HFF-Myc (cell line): ENCODE measurements around the gene DOCK4.

Experiments
- DNase-seq: peaks from one replicate; pipeline ENCODE4 v3.0.0-alpha.2; 2011; ENCODE audit warnings: low read depth; ENCODE audit errors: extremely low read depth
- H3K4me3 ChIP-seq: replicated peaks from 2 replicates; pipeline ENCODE4 v1.5.1; 2011; ENCODE audit warnings: low read depth, mild to moderate bottlenecking, control low read depth, low read length
- CTCF ChIP-seq: IDR thresholded peaks from 2 replicates; pipeline ENCODE4 v1.5.1; 2012; ENCODE audit warnings: mild to moderate bottlenecking, low read depth, low read length, control low read depth; ENCODE audit errors: missing control alignments

The DOCK4 gene

DNA sequence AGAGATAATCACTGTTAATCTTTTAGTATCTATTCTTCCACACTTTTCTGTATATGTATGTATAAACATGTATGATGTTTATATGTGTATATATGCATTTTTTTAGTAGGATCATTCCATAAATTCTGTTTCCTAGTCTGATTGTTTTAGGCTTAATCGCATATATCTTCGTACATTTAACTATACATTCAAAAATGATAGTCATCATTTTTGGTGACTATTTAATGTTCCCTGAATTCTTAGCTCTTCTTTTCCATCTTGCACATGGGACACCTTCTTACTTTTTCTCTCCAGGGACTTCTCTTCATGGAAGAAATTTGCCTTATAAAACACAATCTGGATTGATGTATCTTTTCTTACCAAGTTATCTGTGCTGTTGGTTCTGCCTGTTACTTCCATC is 42.4 kb upstream of the DOCK4 start:
- TF ChIP-seq CTCF, result no peak
- no peak overlapping the region for H3K4me3 ChIP-seq
- DNase-seq, result no peak

- TF ChIP-seq CTCF, result no peak
Measured at GRCh38 chr7:112238852-112239610, 32.8 kb upstream of the DOCK4 start.

GRCh38 chr7:112238330-112238729 is 32.1 kb upstream of the DOCK4 start:
- TF ChIP-seq CTCF, result no peak
- H3K4me3 ChIP-seq, result no peak overlapping the region
- DNase-seq, result no peak

More at GRCh38 chr7:112238852-112239610, 32.8 kb upstream of the DOCK4 start:
- H3K4me3 ChIP-seq, result no peak overlapping the region
- DNase-seq, result no peak

GRCh38 chr7:112236597-112236996 is 30.4 kb upstream of the DOCK4 start:
- no peak for DNase-seq

DNA sequence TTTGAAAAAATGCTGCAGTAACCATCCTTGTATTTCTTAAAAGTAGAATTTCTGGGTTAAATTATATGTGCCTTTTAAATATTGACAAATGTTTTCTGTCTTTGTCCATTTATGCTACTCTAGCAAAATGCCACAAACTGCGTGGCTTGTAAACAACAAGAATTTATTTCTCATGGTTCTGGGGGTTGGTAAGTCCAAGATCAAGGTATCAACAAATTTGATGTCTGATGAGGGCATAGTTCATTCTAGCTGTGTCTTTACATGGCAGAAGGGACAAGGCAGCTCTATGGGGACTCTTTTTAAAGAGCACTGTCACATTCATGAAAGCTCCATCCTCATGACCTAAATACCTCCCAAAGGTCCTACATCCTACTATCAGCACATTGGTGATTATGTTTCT is 27.9 kb upstream of the DOCK4 start:
- no peak for DNase-seq
- TF ChIP-seq CTCF, result no peak
- no peak overlapping the region for H3K4me3 ChIP-seq

More at GRCh38 chr7:112236597-112236996, 30.4 kb upstream of the DOCK4 start:
- no peak for TF ChIP-seq CTCF
- no peak overlapping the region for H3K4me3 ChIP-seq

DNA sequence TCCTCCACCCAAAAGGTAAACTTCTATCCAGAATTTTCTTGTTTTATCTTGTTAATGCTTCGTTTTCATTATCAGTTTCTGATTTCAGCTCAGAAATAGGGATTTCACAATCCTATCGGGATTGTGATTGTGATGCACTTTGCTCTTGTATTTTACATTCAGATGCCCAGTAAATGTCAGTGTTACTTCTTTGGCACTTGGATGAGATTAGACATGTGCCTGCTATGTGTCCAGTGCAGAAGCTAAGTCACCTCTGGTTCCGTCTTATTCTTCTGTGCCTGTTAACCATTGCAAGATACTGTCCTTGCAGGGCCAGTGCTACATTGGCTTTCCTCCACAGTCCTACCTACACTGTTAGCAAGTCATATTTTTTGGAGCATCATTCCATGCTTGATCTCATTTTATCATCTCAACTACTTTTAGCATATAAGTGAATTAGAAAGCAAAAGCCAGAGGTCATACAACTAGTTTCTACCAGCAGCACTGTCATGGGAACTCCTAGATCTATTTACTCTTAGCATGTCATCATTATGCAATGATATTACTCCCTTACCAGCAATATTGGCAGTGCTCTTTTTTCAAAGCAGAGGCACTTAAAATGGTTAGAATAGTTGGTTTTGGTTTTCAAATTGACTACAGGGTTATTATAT is 27.0 kb upstream of the DOCK4 start:
- no peak overlapping the region for H3K4me3 ChIP-seq
- DNase-seq, result no peak

More for the DNA sequence above, 27.0 kb upstream of the DOCK4 start:
- TF ChIP-seq CTCF, result no peak
